Measurements from ENCODE around the gene FXYD2. TPM values are rescaled to one million over a fixed set of nuclear protein-coding genes. Genes with fewer than 3 reads are reported as not detected.

The FXYD2 gene
- total RNA-seq (2022; extraction: Qiagen RNA extraction), result 16.9 to 21.9 TPM (median 17.2 TPM) in 5 replicates

DNA sequence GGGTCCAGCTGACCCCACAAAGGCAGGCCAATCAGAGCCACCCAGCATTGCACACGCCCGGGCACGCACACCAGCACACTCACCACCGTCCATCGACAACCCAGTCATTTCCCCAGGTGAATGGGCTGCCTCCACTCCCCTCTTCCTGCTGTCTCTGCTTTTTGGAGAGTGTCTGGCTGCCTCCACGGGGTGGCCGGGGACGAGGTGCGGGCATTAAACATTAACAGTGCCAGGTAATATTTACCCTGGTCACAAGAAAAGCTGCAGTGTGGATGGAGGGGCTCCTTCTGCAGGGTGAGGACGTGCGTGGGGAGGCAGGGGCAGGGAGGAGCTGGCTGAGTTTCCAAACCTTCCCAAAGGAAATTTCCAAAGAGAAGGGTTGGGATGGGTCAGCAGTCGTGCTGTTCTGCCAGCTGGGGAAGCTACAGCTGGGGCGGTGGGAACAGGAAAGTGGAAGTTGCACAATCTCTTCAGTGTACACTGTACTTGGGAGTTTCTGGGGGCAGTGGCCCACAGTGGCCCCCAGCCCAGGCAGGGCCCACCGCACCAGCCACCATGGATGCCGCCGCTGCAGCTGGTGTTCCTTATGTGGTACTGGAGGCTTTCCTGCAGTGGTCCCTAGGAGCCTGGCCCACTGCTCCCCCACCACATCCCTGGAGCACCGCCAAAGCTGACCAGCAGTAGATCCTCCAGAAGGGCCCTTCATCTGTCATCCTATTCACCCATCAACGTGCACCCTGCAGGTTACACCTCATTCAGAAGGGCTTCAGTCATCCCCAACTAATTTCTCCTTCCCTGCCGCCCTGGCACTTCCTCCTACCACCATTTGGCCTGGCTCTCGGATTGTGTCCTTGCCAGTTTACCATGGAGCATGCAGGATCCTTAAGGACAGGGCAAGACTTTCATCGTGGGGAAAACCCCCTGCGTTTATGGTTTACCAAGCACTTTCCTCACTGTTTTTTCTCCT is at the start of gene FXYD2:
TSS of gene FXYD2 (minus strand) at position 174 of the 967 bp plus-strand sequence. CDS start at position 108, 66 bp downstream.

DNA sequence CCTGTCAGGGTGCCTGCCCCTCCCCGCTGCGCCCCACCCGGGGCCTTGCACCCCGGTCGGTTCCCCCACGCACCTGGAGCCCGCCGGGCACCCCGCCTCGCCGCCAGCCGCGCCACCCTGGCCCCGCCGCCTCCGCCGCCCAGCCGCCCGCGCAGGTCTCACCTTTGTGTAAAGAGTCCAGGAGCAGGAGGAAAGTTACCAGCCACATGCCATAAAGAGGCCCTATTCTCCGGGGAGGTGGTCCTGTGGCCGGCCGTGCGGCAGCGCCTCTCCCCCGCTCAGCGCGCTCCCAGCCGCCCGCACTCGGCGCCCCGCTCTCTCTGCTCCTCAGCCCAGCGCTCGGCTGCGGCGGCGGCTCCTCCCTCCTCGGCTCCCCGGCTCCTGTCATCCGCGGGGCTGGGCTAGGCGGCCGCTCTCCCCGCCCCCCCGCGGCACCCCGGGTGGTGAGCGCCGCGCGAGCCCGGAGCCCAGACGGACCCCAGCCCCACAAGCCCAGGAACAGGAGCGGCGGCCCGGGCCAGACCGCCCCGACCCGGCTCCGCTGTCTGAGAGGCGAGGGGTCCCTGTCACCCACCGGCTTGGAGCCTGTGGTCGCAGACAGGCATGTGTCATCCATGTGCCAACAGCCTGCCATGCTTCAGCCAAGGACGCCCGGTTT is 27.5 kb downstream of the FXYD2 start, which contains the start of gene DSCAML1:
TSS of gene DSCAML1 (minus strand) at position 345 of the 658 bp plus-strand sequence. CDS start at position 208, 137 bp downstream.

Other genes with a start within 250 kb of the FXYD2 start
- 0.24 to 0.60 TPM (median 0.37 TPM) in 5 replicates for gene DSCAML1, start 27.5 kb downstream of the FXYD2 start, total RNA-seq (2022; extraction: Qiagen RNA extraction)
- 0.19 to 0.51 TPM (median 0.24 TPM) in 5 replicates for gene FXYD6, start 51.9 kb upstream of the FXYD2 start, total RNA-seq (2022; extraction: Qiagen RNA extraction)
- gene TMPRSS13, start 104.7 kb upstream of the FXYD2 start, total RNA-seq (2022; extraction: Qiagen RNA extraction), result not detected in 5 replicates
- 0.06 to 0.21 TPM (median 0.06 TPM) in 3 of 5 replicates, not detected in the others for gene IL10RA, start 161.7 kb upstream of the FXYD2 start, total RNA-seq (2022; extraction: Qiagen RNA extraction)

All from A549 treated with Mapracorat at 1 μM for 4 hours (cell line).